ENCODE results near the gene CSAG1.
"Not testable (repeated sequence)": the region's sequence is repeated elsewhere in the genome, so short reads cannot be mapped to it uniquely, and the experiment has no call there.

Gene CSAG1

GRCh38 chrX:152697952-152698931 lies 35.3 kb downstream of the CSAG1 start, which contains the start of gene MAGEA3:
MAGEA3 (plus strand) TSS chrX:152698794; CDS start chrX:152700833, 2,039 bp downstream.
- not testable (repeated sequence) for DNase-seq (ENCODE audit: low read depth)

GRCh38 chrX:152681012-152681411 lies 52.5 kb downstream of the CSAG1 start:
- not testable (repeated sequence) for DNase-seq (ENCODE audit: low read depth)
